Measurements from ENCODE around the gene CABLES1. TPM values are rescaled to one million over a fixed set of nuclear protein-coding genes. Genes with fewer than 3 reads are reported as not detected.

CABLES1 gene
- total RNA-seq, 1 experiment from 2014 or later, result 11.8 TPM

DNA sequence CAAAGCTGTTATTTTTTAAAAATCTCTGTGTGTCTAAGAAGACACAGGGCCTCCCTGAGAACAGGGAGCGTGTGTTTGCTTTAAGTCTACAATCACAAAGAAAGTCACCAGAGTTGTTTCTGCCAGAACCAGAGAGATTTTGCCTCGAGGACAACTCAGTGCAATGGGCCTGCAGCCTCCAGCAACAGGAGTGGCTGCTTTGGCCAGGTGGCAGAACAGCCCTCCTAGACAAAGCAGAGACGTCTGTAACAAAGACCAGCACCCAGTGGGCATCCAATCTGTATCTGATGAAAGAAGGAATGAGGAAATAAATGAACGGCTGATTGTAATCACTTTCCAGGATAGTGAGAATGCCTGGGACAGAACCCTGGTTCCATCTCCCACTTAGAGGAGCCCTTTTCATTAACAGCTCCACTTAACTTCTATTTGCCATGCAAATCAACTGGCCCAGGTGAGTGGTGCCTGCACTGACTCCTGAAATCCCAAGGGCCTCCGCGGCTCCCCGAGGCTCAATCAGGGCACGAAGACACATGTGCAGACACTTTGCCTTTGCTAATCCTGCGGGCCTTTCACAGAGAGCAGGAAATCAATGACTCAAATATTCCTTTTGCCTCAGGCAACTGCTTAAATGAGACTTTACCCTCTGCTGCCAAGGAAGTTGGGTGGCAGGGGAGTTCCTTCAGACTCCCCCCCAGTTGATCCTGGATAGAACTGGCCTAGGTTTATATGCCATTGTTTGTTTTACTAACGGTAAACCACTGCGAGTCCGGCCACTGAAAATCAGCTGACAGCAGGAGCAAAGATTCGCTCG, 146.5 kb downstream of the CABLES1 start:
- no TSS peak for BruUV-seq (replicated peaks)
- POLR2A ChIA-PET (ENCODE audit: unreplicated experiment), result no interaction called here
- no peak overlapping the region for H2AFZ ChIP-seq

DNA sequence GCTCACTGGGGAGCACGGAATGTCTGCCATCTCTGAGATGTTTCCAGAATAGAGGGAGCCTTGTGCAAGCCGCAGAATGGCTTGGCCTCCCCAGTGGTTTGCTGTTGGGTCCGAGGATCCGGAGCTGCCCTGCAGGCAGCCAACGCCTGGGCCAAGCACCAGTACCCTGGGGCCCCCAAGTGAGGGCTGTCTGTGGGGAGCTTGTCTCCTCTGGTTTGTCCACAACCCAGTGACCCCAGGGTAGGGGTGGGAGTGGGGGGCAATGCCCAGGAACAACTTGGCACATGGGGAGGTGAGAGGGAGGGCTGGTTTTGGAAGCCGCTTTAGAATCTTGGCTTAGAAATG, 147.1 kb downstream of the CABLES1 start:
- no peak overlapping the region for H2AFZ ChIP-seq

More for the DNA sequence above, 146.5 kb downstream of the CABLES1 start:
- intact Hi-C loops (cut with micrococcal nuclease; ENCODE audit: unreplicated experiment), result no loop called here
- H3K9me2 ChIP-seq (ENCODE audit: insufficient read depth), result no peaks in the 10 kb centered on the region
- peaks cover 36% of the 10 kb centered on the region for H3F3A ChIP-seq (ENCODE audit: insufficient read depth, low read depth)
- peak overlapping the region; percentile 66 for H3K4me2 ChIP-seq
- no peak overlapping the region for H3K4me3 ChIP-seq
- CTCF ChIA-PET, result interaction anchor here (0.6 kb wide), 1 partner anchor 250 kb away, joined by 4 read pairs; no protein-coding TSS in a partner anchor
- DNase-seq, result peak; percentile 55 to 92
- TF ChIP-seq, protein P1, sequence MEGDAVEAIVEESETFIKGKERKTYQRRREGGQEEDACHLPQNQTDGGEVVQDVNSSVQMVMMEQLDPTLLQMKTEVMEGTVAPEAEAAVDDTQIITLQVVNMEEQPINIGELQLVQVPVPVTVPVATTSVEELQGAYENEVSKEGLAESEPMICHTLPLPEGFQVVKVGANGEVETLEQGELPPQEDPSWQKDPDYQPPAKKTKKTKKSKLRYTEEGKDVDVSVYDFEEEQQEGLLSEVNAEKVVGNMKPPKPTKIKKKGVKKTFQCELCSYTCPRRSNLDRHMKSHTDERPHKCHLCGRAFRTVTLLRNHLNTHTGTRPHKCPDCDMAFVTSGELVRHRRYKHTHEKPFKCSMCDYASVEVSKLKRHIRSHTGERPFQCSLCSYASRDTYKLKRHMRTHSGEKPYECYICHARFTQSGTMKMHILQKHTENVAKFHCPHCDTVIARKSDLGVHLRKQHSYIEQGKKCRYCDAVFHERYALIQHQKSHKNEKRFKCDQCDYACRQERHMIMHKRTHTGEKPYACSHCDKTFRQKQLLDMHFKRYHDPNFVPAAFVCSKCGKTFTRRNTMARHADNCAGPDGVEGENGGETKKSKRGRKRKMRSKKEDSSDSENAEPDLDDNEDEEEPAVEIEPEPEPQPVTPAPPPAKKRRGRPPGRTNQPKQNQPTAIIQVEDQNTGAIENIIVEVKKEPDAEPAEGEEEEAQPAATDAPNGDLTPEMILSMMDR (conservative IDR thresholded peaks at IDR 0.05), result no peak
- TF ChIP-seq EZH2 (IDR thresholded peaks at IDR 0.05; ENCODE audit: low read depth), result no peak
- no peaks in the 10 kb centered on the region for H4K20me1 ChIP-seq (ENCODE audit: insufficient read depth)
- H3K27me3 ChIP-seq (ENCODE audit: insufficient read depth, low read depth), result no peaks in the 10 kb centered on the region
- no peaks in the 10 kb centered on the region for H3K36me3 ChIP-seq (ENCODE audit: low read depth)
- H3K27ac ChIP-seq, result peak overlapping the region; percentile 99
- H3K79me2 ChIP-seq (ENCODE audit: low read depth), result no peaks in the 10 kb centered on the region
- H3K4me1 ChIP-seq (replicated peaks; ENCODE audit: insufficient read depth), result peaks cover 54% of the 10 kb centered on the region
- peaks cover 6% of the 10 kb centered on the region; the same call in 1 of the 2 replicates for H3K9me3 ChIP-seq (ENCODE audit: insufficient read depth, low read depth)

DNA sequence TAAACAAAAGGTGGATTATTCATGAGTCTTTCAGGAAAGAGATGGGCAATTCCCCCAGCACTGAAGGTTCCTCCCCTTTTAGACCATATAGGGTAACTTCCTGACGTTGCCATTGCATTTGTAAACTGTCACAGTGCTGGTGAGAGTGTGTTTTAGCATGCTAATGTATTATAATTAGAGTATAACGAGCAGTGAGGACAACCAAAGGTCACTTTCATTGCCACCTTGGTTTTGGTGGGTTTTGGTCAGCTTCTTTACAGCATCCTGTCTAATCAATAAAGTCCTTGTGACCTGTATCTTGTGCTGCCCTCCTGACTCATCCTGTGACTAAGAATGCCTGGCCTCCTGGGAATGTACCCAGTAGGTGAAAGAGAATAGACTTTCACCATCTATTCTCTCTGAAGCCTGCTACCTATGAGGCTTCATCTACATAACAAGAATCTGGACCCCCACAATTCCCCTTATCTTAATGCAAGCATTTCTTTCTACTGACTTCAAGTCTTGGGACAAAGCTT, 148.7 kb downstream of the CABLES1 start:
- Histone ChIP-seq H3K27ac (peak overlapping the region; percentile 99), H3K27me3 (ENCODE audit: insufficient read depth, low read depth) (no peaks in the 10 kb centered on the region), H3K9me2 (ENCODE audit: insufficient read depth) (no peaks in the 10 kb centered on the region), H3F3A (ENCODE audit: insufficient read depth, low read depth) (peaks cover 36% of the 10 kb centered on the region), H3K4me1 (replicated peaks; ENCODE audit: insufficient read depth) (peaks cover 54% of the 10 kb centered on the region), H3K4me3 (0 out of 2 replicates have a peak overlapping the region, but pooled peaks have one; percentile 25), H2AFZ (no peak overlapping the region), H3K9me3 (ENCODE audit: insufficient read depth, low read depth) (no peaks in the 10 kb centered on the region), H3K79me2 (ENCODE audit: low read depth) (no peaks in the 10 kb centered on the region), H4K20me1 (ENCODE audit: insufficient read depth) (no peaks in the 10 kb centered on the region), H3K36me3 (ENCODE audit: low read depth) (no peaks in the 10 kb centered on the region), H3K4me2 (peak overlapping the region; percentile 83)
- BruUV-seq (replicated peaks), result no TSS peak
- TF ChIP-seq, protein P1 (conservative IDR thresholded peaks at IDR 0.05), result no peak
- no peak for TF ChIP-seq EZH2 (IDR thresholded peaks at IDR 0.05; ENCODE audit: low read depth)
- peak; percentile 44 to 94 for DNase-seq
- CTCF ChIA-PET, result no interaction called here
- intact Hi-C loops (cut with micrococcal nuclease; ENCODE audit: unreplicated experiment), result no loop called here
- POLR2A ChIA-PET (ENCODE audit: unreplicated experiment), result no interaction called here

More for the DNA sequence above, 147.1 kb downstream of the CABLES1 start:
- Histone ChIP-seq H3K36me3 (ENCODE audit: low read depth) (no peaks in the 10 kb centered on the region), H3K4me2 (peak overlapping the region; percentile 66), H4K20me1 (ENCODE audit: insufficient read depth) (no peaks in the 10 kb centered on the region), H3K27me3 (ENCODE audit: insufficient read depth, low read depth) (no peaks in the 10 kb centered on the region), H3F3A (ENCODE audit: insufficient read depth, low read depth) (peaks cover 36% of the 10 kb centered on the region), H3K9me3 (ENCODE audit: insufficient read depth, low read depth) (peaks cover under 1% of the 10 kb centered on the region; the same call in 1 of the 2 replicates), H3K27ac (peak overlapping the region; percentile 99), H3K4me1 (replicated peaks; ENCODE audit: insufficient read depth) (peaks cover 54% of the 10 kb centered on the region), H3K4me3 (no peak overlapping the region), H3K9me2 (ENCODE audit: insufficient read depth) (no peaks in the 10 kb centered on the region), H3K79me2 (ENCODE audit: low read depth) (no peaks in the 10 kb centered on the region)
- no peak for TF ChIP-seq EZH2 (IDR thresholded peaks at IDR 0.05; ENCODE audit: low read depth)
- TF ChIP-seq, protein P1 (conservative IDR thresholded peaks at IDR 0.05), result no peak
- ChIA-PET CTCF (no interaction called here), POLR2A (ENCODE audit: unreplicated experiment) (no interaction called here)
- no peak for DNase-seq
- intact Hi-C loops (cut with micrococcal nuclease; ENCODE audit: unreplicated experiment), result no loop called here
- TSS peak; percentile 30 for BruUV-seq (replicated peaks)
